Measurements from ENCODE around the gene GCG. TPM values are rescaled to one million over a fixed set of nuclear protein-coding genes. Genes with fewer than 3 reads are reported as not detected.

The GCG gene
- total and polyA plus RNA-seq, 2 donors (not counting 1 experiment from before 2014, with no cell fraction given), result not detected

GRCh38 chr2:162166174-162166573 lies 14.1 kb upstream of the GCG start:
- H3K27ac Mint-ChIP-seq, result no peak overlapping the region
- POLR2A ChIA-PET, result no interaction called here
- DNase-seq (no peak), ATAC-seq (ENCODE audit: low read depth) (no peak)
- Histone ChIP-seq H4K20me1 (ENCODE audit: control insufficient read depth, insufficient read depth, low read length, poor library complexity, severe bottlenecking) (no peaks in the 10 kb centered on the region), H3K9me3 (ENCODE audit: control extremely low read depth in 1 of 3, control insufficient read depth in 2 of 3, insufficient read depth in 1 of 3, low read length in 2 of 3) (no peaks in the 10 kb centered on the region), H3K79me2 (ENCODE audit: control insufficient read depth, insufficient read depth, low read length) (no peaks in the 10 kb centered on the region), H2AFZ (ENCODE audit: insufficient read depth, low read depth, low read length, poor library complexity, severe bottlenecking) (no peak overlapping the region), H3K4me2 (replicated peaks; ENCODE audit: low read depth, low read length, poor library complexity, severe bottlenecking) (no peak overlapping the region), H3K27me3 (replicated peaks in 1 of 4; ENCODE audit: control extremely low read depth in 1 of 4, control insufficient read depth in 3 of 4, insufficient read depth in 4 of 4, low read length in 3 of 4) (peaks cover 0 to 3% (median 0%) of the 10 kb centered on the region in 4 experiments), H3K36me3 (replicated peaks in 1 of 2; ENCODE audit: control extremely low read depth in 1 of 2, control insufficient read depth in 1 of 2, extremely low read depth in 1 of 2, insufficient read depth in 2 of 2, low read length in 1 of 2) (no peaks in the 10 kb centered on the region), H3K4me1 (ENCODE audit: control insufficient read depth in 2 of 2, insufficient read depth in 2 of 2, low read length in 2 of 2) (no peaks in the 10 kb centered on the region), H3K4me3 (ENCODE audit: control extremely low read depth in 1 of 5, extremely low read depth in 1 of 5, insufficient read depth in 1 of 5, low read depth in 2 of 5, low read length in 4 of 5) (no peak overlapping the region), H3K27ac (ENCODE audit: low read length in 2 of 2) (no peak overlapping the region), H3K9ac (ENCODE audit: low read length) (no peak overlapping the region)
- H3K9me3 Mint-ChIP-seq (ENCODE audit: insufficient read depth), result no peaks in the 10 kb centered on the region
- no peak overlapping the region for H3K4me3 Mint-ChIP-seq
- intact Hi-C loops (cut with micrococcal nuclease), result no loop called here
- no peaks in the 10 kb centered on the region for H3K4me1 Mint-ChIP-seq
- no peak for TF ChIP-seq EZH2 (IDR thresholded peaks at IDR 0.05; ENCODE audit: borderline replicate concordance, insufficient read depth, low read depth, low read length, poor library complexity, severe bottlenecking)
- TF ChIP-seq CTCF (IDR thresholded peaks at IDR 0.05), result no peak
- H3K27me3 Mint-ChIP-seq, result peaks cover 26% of the 10 kb centered on the region
- CTCF ChIA-PET, result no interaction called here

- H3K4me3 ChIP-seq (ENCODE audit: control extremely low read depth in 1 of 5, extremely low read depth in 1 of 5, insufficient read depth in 1 of 5, low read depth in 2 of 5, low read length in 4 of 5), result no peak overlapping the region
- H3K9me3 ChIP-seq (ENCODE audit: control extremely low read depth in 1 of 3, control insufficient read depth in 2 of 3, insufficient read depth in 1 of 3, low read length in 2 of 3), result no peaks in the 10 kb centered on the region
- peaks cover 0 to 3% (median 0%) of the 10 kb centered on the region in 4 experiments for H3K27me3 ChIP-seq (replicated peaks in 1 of 4; ENCODE audit: control extremely low read depth in 1 of 4, control insufficient read depth in 3 of 4, insufficient read depth in 4 of 4, low read length in 3 of 4)
- H2AFZ ChIP-seq (ENCODE audit: insufficient read depth, low read depth, low read length, poor library complexity, severe bottlenecking), result no peak overlapping the region
- H3K4me1 Mint-ChIP-seq, result no peaks in the 10 kb centered on the region
- H3K79me2 ChIP-seq (ENCODE audit: control insufficient read depth, insufficient read depth, low read length), result no peaks in the 10 kb centered on the region
- no peaks in the 10 kb centered on the region for H3K36me3 ChIP-seq (replicated peaks in 1 of 2; ENCODE audit: control extremely low read depth in 1 of 2, control insufficient read depth in 1 of 2, extremely low read depth in 1 of 2, insufficient read depth in 2 of 2, low read length in 1 of 2)
- CTCF ChIA-PET, result no interaction called here
- no peaks in the 10 kb centered on the region for H3K4me1 ChIP-seq (ENCODE audit: control insufficient read depth in 2 of 2, insufficient read depth in 2 of 2, low read length in 2 of 2)
- H3K4me2 ChIP-seq (replicated peaks; ENCODE audit: low read depth, low read length, poor library complexity, severe bottlenecking), result no peak overlapping the region
- ATAC-seq (ENCODE audit: low read depth) (no peak), DNase-seq (no peak)
- TF ChIP-seq EZH2 (IDR thresholded peaks at IDR 0.05; ENCODE audit: borderline replicate concordance, insufficient read depth, low read depth, low read length, poor library complexity, severe bottlenecking), result no peak
- TF ChIP-seq CTCF (IDR thresholded peaks at IDR 0.05), result no peak
- peaks cover 31% of the 10 kb centered on the region for H3K27me3 Mint-ChIP-seq
- no peak overlapping the region for H3K4me3 Mint-ChIP-seq
- 80% methylated on average over 1 of the region's 2 CpGs for WGBS (ENCODE audit: insufficient coverage)
- H3K27ac Mint-ChIP-seq, result no peak overlapping the region
- H4K20me1 ChIP-seq (ENCODE audit: control insufficient read depth, insufficient read depth, low read length, poor library complexity, severe bottlenecking), result no peaks in the 10 kb centered on the region
- no peak overlapping the region for H3K27ac ChIP-seq (ENCODE audit: low read length in 2 of 2)
- POLR2A ChIA-PET, result no interaction called here
- no peak overlapping the region for H3K9ac ChIP-seq (ENCODE audit: low read length)
- H3K9me3 Mint-ChIP-seq (ENCODE audit: insufficient read depth), result no peaks in the 10 kb centered on the region
- intact Hi-C loops (cut with micrococcal nuclease), result no loop called here
Observed at GRCh38 chr2:162164802-162165201, 12.8 kb upstream of the GCG start.

Data from B cell (primary cell).